Fibroblast of skin of scalp (primary cell): Measurements from ENCODE around the gene GTF3C6. TPM values are rescaled to one million over a fixed set of nuclear protein-coding genes. Genes with fewer than 3 reads are reported as not detected.
"Not testable (repeated sequence)": the region's sequence is repeated elsewhere in the genome, so short reads cannot be mapped to it uniquely, and the experiment has no call there.

Experiments
- DNase-seq: peaks from one replicate; pipeline ENCODE4 v3.0.0-alpha.2; 2013
- polyA plus RNA-seq, 2 experiments: library from polyadenylated mRNA; unstranded; fragments of 120-200 nt; gene quantifications; one replicate each; pipeline ENCODE4 v1.2.1, GENCODE V29; 2013; ENCODE audit not compliant: insufficient read length in 2 of 2

Gene GTF3C6, protein sequence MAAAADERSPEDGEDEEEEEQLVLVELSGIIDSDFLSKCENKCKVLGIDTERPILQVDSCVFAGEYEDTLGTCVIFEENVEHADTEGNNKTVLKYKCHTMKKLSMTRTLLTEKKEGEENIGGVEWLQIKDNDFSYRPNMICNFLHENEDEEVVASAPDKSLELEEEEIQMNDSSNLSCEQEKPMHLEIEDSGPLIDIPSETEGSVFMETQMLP
- polyA plus RNA-seq (2013, experiment 1 of 2; ENCODE audit: insufficient read length), result 86.1 TPM
- 87.4 TPM for polyA plus RNA-seq (2013, experiment 2 of 2; ENCODE audit: insufficient read length)

DNA sequence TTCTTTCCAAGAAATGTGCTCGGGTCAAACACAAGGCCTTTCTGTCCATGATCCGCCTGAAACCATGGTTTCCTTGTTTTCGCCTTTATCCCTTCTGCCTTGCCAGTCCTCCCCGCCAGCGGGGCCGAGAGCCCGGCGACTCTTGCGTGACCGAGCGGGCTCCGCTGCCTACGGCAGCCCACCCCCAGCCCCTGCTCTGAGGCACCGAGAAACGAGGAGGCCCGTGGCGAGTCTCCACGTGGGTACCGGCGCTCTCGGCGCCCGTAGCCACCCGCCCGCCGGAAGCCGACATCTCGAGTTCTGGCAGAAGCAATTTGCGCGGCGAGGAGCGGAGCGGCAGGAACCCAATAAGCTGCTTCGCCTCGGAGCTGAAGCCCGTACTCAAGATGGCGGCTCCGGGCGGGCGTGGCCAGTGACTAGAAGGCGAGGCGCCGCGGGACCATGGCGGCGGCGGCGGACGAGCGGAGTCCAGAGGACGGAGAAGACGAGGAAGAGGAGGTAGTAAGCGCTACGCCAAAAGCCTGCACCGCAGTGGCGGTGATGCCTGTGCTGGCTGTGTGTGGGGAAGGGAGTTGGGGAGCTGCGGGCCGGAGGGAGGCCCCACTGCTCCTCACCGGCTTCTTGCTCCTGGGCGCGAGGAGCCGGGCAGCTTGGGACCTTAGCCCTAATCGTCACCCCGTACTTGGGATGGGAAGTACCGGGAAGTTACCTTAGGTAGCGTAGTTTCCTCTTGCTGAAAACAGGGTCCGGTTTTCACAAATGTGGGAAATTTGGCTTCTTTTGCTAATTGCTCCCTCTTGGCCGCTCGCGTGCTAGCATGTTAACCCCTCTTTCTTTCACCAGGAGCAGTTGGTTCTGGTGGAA lies at the start of gene GTF3C6:
GTF3C6 (plus strand) TSS at position 378 of the 864 bp plus-strand sequence; CDS start at position 442, 64 bp downstream.
- peak; percentile 94 for DNase-seq

DNA sequence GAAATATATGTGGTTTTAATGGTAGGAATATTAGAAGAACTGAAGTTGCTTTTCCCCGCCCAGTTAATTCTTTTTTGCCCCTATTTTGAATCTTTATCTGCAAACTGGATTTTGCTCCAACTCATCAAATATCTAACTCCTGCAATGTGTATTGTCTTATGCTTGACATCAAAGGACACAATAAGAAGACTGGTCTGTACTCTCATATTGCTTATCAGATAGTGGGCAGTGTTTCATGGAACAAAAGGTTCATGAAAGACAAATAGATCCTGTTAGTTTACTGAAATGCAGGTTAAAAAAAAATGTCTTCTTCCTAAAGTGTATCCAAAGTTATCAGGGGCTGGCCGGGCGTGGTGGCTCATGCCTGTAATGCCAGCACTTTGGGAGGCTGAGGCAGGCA lies 27.7 kb upstream of the GTF3C6 start:
- no peak for DNase-seq

DNA sequence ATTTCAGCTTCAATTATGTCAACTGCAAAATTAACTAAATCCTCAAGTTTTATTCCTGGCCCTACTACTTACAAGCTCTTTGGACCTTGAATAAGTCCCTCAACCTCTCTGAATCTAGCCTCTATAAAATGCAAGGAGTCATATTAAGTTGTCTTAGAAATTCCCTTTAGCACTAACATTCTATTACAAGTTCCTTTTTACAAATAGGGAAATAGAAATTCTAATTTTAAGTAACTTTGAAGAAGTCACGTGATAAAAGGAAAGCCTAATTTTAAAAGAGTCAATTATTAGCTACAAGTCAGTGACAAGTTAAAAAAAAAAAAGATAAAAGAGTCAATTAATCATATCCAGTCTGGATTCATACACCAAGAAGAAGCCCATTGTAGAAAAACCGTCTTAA lies 24.6 kb upstream of the GTF3C6 start:
- DNase-seq, result no peak

- DNase-seq, result no peak
Measured at GRCh38 chr6:110934381-110934898, 24.1 kb upstream of the GTF3C6 start.

DNA sequence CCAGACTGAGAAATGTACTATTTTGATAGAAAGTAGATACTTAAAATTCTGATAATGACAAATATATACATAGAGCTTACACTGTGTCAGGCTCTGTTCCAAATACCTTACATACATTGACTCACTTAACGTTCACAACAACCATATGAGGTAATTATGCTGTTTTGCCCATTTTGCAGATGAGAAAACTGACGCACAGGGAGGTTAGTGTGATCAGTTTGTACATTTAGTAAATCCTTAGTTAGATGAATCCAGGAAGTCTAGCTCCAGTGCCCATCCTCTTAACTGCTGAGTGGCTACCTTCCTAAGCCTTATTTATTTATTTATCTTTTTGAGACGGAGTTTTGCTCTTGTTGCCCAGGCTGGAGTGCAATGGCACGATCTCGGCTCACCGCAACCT lies 23.3 kb upstream of the GTF3C6 start:
- DNase-seq, result no peak

- no peak for DNase-seq
Measured at GRCh38 chr6:110938171-110938570, 20.3 kb upstream of the GTF3C6 start.

DNA sequence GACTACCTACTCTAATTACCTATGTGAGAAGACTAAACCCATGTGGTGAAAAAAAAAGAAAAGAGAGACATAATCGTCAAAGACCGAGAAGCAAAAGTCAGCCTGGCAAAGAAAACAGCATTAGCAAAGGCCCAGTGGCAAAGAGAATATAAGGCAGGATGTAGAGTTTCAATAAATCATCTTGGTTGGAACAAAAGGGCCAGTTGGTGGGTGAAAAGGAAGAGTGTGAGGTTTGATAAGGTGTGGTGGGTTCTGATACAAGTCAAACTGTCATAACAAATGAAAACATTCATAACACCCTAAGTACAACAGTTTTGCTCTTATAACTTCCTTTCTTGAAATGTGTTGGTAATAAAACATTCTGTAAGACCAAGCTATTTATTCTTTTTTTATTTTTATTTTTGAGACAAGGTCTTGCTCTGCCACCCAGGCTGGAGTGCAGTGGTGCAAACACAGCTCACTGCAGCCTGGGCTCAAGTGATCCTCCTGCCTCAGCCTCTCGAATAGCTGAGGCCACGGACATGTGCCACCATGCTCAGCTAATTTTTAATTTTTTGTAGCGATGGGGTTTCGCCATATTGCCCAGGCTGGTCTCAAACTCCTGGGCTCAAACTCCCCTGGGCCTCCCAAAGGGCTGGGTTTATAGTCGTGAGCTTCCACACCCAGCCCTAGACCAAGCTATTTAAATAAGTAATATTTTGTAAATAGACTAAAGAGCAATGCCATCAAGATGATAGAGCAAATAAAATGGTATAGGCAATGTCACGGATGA lies 18.9 kb upstream of the GTF3C6 start:
- no peak for DNase-seq

DNA sequence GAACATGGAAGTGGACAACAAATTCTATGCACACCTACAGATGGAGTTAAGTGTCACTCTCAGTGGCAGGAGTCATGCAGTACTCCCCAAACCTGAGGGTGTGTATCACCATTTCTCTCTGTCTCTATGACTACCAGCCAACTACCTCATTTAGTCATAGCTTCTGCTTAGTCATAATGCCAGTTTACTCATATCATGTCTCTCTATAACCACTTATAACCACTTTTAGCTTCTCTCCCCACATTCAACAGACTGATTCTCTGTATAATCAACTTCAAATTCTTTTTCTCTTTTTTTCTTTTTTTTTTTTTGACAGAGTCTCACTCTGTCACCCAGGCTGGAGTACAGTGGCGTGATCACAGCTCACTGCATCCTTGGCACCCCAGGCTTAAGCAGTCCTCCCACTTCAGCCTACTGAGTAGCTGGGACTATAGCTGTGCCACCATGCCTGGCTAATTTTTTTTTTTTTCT lies 13.8 kb upstream of the GTF3C6 start:
- DNase-seq, result peak; percentile 72

DNA sequence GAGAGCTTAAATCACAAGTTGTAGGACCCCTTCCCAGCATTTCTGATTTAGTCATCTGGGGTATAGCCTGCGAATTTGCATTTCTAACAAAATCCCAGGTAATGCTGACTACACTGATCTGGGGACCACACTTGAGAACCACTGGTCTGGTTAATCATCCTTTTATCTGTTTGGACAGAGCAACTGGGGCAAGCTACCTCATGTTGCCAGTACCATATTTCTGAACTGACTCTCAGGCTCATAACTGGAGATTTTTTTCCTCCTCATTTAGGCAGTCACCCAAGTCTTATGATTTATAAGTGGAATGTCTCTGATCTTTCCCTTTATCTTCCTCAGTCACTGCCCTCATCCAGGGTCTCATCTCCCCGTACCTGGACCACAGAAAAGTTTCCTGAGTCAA lies 12.0 kb upstream of the GTF3C6 start:
- no peak for DNase-seq

DNA sequence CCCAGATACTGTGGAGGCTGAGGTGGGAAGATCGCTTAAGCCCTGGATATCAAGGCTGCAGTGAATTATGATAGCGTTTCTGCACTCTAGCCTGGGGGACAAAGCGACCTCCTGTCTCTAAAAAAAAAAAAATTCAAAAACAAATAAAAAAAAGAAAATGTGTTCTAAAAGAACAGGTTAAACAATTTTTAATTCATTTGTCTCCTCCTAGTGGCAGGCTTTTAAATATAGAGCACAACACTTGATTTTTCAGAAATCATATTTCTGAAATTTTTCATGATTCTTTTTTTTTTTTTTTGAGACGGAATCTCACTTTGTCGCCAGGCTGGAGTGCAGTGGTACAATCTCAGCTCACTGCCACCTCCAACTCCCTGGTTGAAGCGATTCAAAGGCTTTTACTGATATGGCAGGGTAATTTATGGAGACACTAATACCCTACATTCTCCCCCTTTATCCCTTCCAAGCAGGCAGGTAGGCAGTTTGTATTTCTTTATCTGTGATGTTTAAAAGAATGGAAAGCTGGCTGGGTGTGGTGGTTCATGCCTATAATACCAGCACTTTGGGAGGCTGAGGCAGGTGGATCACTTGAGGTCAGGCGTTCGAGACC lies 8.7 kb upstream of the GTF3C6 start:
- DNase-seq, result peak; percentile 45

GRCh38 chr6:110950440-110950839 lies 8.1 kb upstream of the GTF3C6 start:
- DNase-seq, result peak; percentile 31

- no peak for DNase-seq
Measured at GRCh38 chr6:110951008-110951407, 7.5 kb upstream of the GTF3C6 start.

- peak; percentile 92 for DNase-seq
Measured at GRCh38 chr6:110951986-110952794, 6.3 kb upstream of the GTF3C6 start.

DNA sequence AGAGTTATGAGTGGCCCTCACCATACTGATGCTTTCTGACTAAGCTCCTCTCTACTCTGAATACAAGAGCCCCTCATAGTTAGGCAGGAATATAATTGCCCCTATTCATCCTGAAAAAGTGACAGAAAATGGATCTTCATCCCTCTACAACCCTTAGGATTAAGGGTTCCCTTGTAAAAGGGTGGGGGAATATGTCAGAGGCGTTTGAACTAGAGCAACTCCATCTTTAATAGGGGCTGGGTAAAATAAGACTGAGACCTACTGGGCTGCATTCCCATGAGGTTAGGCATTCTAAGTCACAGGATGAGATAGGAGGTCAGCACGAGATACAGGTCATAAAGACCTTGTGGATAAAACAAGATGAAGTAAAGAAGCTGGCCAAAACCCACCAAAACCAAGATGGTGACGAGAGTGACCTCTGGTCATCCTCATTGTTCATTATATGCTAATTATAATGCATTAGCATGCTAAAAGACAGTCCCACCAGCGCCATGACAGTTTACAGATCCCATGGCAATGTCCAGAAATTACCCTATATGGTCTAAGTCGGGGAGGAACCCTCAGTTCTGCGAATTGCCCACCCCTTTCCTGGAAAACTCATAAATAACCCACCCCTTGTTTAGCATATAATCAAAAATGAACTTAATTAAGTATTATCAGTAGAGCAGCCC lies 4.7 kb upstream of the GTF3C6 start:
- DNase-seq, result no peak

DNA sequence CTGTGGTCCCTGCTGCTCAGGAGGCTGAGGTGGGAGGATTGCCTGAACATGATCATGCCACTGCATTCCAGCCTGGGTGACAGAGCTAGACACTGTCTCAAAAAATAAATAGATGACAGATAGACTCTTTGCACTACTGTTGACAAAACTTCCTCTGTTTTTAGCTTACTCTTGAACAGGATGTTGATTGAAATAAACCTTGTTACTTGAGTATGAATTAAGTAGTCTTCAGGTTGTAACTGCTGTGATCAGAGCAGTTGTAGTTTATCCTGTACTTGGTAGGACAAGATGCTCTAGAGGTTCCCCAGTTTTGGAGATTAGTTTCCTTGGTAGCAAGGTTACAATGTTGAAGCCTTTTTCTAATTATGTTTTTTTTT lies 1.5 kb downstream of the GTF3C6 start:
- no peak for DNase-seq

DNA sequence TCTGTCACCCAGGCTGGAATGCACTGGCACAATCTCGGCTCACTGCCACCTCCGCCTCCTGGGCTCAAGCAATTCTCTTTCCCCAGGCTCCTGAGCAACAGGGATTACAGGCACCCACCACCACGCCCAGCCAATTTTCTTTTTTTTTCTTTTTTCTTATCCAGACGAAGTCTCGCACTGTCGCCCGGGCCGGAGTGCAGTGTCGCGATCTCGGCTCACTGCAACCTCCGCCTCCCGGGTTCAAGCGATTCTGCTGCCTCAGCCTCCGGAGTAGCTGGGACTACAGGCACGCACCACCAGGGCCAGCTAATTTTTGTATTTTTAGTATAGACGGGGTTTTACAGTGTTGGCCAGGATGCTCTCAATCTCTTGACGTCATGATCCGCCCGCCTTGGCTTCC lies 4.1 kb downstream of the GTF3C6 start:
- not testable (repeated sequence) for DNase-seq

- no peak for DNase-seq
Measured at GRCh38 chr6:110965629-110966229, 7.2 kb downstream of the GTF3C6 start.

- not testable (repeated sequence) for DNase-seq
Measured at GRCh38 chr6:110968661-110969060, 10.2 kb downstream of the GTF3C6 start.

DNA sequence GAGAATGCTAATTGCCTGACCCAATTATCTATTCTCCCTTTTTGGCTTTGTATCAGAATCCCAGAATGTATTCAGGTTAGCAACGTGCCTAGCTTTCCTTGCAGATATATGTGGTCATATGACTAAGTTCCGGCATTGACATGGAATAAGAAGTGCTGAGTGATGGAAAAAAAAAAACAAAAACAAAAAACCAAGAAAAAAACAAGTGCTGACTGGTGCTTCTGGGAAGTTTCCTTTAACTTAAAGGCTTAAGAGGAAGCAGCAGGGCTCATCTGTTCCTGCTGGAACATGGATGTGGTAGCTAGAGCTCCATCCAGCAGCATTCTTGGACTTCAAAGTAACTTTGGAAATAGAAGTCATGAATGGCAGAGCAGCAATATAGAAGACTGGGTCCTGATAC lies 13.0 kb downstream of the GTF3C6 start:
- no peak for DNase-seq

- no peak for DNase-seq
Measured at GRCh38 chr6:110976575-110976974, 18.1 kb downstream of the GTF3C6 start.
